HG03439 (cell line): Measurements from ENCODE around the gene GOLPH3L.
"Not testable (repeated sequence)": the region's sequence is repeated elsewhere in the genome, so short reads cannot be mapped to it uniquely, and the experiment has no call there.

ENCODE experiments used
- ATAC-seq: cut with Tn5 transposase; IDR thresholded peaks from one replicate; pipeline ENCODE4 v1.9.1; 2021; ENCODE audit warnings: mild to moderate bottlenecking, moderate library complexity; ENCODE audit not compliant: unreplicated experiment

GOLPH3L gene

DNA sequence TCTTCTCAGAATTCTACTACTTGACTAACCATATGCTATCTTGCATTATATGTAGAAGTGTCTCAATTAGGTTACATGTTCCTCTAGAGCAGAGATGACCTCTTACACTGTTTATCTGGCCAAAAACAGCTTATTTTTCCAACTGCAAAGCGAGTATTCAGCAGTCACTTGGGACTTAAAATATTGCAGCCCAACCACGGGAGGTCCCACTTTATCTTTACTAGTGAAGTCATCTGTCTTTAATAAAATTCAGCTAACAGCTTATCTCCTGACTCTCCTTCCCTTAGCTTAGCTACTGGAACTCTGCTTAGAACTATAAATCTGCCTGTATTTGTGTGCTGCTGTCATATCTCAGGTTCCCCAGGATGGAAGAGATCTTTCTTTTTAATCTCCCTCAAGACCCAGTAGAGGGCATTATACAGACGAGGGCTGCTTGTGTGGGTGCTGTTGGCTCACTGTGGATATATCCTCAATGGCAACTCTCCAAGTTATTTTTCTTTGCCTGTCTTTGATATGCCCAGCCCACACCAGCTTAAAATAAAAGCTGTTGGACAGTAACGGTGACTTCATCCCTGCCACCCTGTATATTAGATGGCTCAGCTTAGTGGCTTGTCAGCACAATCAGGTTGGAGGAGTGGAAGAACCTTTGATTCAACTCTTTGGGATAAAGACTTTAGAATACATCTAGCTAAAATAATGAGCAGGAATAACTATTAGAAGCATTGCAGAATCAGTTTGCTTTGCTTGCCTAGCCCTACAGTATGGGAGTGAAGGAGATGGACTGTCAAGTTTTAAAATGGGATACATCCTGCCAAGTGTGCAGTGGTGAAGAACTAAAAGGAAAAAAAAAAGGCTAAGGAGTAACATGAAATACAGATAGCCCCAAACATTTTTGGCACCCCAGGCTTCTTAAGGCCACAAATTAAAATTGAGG, 77.1 kb downstream of the GOLPH3L start:
- no peak for ATAC-seq

DNA sequence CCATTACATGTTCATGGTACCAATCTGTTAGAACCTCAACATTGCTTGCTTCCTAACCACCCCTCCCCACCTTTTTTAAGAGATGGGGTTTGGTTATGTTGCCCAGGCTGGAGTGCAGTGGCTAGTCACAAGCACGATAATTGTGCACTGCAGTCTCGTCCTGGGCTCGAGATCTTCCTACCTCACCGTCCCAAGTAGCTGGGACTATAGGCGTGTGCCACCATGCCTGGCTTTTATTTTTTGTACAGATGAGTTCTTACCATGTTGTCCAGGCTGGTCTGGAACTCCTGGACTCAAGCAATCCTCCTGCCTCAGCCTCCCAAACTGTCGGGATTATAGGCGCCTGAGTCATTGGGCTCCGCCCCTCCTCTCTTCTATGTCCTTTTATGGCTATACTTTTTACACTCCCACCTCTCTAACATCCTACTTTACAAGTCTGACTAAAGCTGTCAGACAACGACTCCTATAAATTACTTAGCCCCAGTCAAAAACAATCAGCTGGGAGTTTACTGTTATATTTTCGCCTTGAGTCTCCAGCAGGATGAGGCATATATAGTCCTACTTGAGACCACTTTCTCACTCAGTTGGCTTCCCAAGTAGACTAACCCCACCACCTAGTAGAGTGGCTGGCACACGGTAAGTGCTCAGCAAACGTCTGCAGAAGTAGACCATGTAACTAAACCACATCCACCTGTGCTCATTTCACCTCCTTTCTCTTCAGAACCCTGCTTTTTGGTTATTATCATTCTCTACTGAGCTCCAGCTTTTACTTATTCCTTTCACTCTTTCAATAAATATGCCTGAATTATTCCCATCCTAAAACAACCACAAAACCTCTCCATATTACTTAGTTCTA, 81.4 kb downstream of the GOLPH3L start:
- no peak for ATAC-seq

DNA sequence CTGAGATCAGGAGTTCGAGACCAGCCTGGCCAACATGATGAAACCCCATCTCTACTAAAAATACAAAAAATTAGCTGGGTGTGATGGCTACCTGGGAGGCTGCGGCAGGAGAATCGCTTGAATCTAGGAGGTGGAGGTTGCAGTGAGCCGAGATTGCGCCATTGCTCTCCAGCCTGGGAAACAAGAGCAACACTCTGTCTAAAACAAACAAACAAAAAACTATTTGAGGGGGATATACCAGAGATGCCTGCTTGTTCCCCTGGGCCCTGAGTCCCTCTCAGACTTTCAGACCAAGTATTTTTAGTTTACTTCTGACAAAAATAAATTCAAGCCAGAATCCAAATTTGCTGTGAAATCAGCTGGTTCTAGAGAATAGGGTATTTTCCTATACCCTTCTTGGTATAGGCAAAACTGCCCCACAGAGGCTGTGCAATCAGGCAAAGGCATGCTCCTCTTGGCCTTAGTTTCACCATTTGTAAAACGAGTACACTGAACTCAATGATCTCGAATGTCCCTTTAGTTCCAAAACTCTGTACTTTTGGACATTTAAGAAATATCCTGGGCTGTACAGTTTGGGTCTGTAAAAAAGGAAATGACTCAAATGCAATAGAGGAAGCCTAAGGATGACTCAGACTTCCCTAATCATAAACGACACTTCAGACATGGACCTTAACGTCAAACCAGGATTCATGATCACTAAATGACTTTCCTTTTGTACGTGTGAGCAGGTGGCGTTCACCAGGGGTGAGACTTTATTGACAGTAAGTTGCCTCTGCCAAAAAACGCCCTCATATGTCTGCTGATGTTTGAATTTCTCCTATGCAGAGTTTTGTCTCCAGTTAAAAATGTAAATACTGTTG, 83.7 kb downstream of the GOLPH3L start:
- peak; percentile 35 for ATAC-seq

DNA sequence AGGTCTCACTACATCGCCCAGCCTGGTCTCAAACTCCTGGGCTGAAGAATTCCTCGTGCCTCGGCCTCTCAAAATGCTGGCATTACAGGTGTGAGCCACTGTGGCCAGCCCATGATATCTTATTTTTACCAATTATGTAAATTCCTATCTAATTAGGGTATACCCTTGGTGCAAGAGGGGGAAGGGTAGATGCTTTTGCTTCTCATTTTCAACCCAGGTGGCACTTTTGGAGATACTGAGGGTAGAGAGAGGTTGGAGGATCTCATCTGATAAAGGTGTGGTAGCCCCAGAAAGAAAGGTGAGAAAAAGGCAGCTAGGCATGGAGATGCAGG, 85.0 kb downstream of the GOLPH3L start:
- ATAC-seq: peak; percentile 20

DNA sequence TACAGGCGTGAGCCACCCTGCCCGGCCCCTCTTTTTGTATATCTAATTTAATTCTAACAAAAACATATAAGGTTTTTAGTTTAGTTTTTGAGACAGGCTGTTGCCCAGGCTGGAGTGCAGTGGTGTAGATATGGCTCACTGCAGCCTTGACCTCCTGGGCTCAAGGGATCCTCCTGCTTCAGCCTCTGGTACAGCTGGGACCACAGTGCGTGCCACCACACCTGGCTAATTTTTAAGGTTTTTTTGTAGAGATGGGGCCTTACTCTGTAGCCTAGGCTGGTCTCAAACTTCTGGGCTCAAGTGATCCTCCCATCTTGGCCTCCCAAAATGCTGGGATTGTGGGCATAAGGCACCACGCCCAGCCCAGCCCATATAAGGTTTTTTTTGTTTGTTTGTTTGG, 86.4 kb downstream of the GOLPH3L start:
- no peak for ATAC-seq

DNA sequence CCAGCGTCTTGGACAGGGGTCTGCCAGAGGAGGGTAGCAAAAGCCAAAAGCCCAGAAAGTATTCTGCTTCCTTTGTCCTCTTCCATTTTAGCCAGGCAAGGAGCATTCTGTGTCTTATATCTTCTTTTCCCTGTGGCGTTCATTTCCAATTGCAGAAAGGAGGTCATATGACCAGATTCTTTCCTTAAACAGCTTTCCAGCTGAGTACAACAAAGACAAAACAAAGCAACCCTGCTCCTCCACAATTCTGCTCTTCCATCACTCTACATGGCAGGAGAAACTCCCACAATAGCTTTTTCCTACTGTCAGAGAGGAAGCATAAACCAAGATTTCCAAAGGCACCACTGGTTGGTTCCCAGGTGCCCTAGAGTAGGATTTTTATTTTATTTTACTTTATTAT, 87.2 kb downstream of the GOLPH3L start:
- ATAC-seq: no peak

DNA sequence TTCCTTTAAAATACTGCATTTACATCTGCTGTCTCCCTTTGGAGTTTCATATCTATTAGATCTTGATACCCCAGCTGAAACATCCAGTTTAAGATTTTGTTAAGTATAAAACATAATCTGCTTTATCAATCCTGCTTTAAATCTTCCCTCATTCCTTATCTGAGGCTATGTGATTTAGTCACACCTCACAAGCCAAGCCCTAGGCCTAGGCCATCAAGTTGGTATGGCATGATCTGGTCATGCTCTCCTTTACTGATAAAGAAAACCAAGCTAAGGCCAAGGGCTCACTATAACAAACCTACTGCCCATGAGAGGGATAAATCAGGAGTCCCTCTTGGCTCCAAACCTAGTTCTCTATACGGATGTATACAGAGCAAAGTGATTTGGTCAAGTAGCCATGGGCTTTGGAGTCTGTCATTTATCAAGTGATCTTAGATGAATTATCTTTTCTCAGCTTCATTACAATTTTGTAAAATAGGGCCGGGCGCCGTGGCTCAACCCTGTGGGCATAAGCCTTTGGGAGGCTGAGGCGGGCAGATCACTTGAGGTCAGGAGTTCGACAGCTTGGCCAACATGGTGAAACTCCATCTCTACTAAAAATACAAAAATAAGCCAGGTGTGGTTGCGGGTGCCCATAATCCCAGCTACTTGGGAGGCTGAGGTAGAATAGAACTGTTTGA, 90.4 kb downstream of the GOLPH3L start:
- ATAC-seq: no peak

DNA sequence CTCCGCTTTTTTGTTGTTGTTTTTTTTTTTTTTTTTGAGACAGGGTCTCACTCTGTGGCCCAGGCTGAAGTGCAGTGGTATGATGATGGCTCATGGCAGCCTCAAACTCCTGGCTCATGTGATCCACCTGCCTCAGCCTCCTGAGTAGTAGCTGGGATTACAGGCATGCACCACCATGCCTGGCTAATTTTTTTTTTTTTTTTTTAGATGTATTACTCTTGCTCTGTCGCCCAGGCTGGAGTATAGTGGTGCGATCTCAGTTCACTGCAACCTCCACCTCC, 91.6 kb downstream of the GOLPH3L start:
- not testable (repeated sequence) for ATAC-seq

DNA sequence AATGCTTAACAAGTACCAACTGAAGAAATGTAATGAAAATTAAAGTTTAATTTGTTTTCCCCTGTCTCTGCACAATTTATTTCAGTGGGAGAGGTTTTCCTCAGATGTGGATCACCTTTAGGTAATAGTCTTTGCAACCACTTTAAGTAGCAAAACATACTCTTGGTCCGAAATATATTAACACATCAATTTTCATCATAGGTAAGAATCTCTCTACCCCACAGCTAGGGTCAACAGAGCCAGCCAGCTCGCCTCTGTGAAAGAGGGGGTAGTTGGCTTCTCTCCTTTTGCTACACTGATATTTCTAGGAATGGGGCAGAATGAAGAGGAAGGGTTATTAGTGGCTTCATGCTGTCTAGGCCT, 92.7 kb downstream of the GOLPH3L start:
- ATAC-seq: no peak

DNA sequence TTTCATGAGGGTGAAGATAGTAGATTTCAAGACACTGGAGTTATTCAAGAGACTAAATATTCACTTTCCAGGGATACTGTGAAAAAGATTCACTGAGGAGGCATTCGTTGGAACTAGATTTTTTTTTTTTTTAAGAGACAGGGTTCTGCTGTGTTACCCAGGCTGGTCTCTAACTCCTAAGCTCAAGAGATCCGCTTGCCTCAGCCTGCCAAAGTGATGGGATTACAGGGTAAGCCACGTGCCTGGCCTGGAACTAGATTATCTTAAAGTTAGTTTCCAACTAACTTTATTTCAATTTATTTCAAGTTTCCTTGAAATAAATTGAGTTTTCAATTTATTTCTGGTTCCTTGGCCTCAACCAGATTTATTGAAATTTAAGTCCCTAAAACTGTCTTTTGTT, 93.2 kb downstream of the GOLPH3L start:
- ATAC-seq: no peak

DNA sequence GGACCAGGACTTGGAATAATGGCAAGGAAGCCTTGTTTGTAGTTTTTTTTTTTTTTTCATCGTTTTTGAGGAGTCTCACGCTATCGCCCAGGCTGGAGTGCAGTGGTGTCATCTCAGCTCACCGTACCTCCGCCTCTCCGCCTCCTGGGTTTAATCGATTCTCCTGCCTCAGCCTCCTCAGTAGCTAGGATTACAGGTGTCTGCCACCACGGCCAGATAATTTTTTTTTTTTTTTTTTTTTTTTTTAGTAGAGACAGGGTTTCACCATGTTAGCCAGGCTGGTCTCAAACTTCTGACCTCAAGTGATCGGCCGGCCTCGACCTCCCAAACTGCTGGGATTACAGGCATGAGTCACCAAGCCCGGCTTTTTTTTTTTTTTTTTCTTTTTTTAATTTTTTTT, 94.6 kb downstream of the GOLPH3L start:
- not testable (repeated sequence) for ATAC-seq

DNA sequence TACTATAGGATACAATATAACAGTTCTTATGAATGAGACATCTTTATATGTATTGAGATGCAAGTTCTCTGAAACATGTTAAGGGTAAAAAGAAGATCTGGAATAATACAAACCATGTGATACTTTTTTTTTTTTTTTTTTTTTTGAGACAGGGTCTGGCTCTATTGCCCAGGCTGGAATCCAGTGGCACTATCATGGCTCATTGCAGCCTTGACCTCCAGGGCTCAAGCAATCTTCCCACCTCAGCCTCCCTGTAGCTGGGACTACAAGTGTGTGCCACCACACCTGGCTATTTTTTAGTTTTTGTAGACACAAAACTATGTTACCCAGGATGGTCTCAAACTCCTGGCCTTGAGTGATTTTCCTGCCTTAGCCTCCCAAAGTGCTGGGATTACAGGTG, 95.4 kb downstream of the GOLPH3L start:
- ATAC-seq: no peak

DNA sequence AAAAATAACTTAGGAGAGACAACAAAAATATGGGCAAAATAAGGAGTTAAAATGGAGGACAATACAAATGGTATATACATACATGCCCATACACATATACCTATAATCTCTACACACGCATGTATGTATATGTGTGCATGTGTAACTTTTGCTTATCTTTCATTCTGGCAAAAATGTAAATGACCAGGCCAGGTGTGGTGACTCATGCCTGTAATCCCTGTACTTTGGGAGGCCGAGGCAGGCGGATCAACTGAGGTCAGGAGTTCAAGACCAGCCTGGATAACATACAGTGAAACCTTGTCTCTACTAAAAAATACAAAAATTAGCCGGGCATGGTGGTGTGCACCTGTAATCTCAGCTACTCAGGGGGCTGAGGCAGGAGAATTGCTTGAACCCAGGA, 98.6 kb downstream of the GOLPH3L start:
- not testable (repeated sequence) for ATAC-seq

DNA sequence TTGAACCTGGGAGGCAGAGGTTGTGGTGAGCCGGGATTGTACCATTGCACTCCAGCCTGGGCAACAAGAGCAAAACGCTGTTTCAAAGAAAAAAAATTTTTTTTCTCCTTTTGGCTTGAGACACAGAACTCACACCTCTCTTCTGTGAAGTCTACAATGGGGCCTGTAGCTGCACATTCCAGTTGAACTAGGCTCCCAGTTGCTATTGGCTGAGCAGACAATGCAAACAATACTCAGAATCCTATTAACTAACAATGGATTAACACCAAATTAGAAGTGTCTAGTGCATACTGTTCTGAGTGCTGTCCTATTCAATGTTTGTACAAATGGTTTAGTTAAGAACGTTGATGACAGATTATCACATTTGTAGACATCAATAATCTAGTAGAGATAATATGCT, 100.0 kb downstream of the GOLPH3L start:
- ATAC-seq: no peak
